IPS-15b (cell line): ENCODE measurements around the gene ABCC1.

Source experiments
- H3K27me3 ChIP-seq: one replicate; pipeline ENCODE4 v1.6.1; 2013; ENCODE audit warnings: low read length; ENCODE audit not compliant: control insufficient read depth, insufficient read depth
- H3K36me3 ChIP-seq: one replicate; pipeline ENCODE4 v1.6.1; 2013; ENCODE audit warnings: low read length; ENCODE audit not compliant: control insufficient read depth, insufficient read depth
- H3K4me1 ChIP-seq: one replicate; pipeline ENCODE4 v1.6.1; 2013; ENCODE audit warnings: mild to moderate bottlenecking, low read length; ENCODE audit not compliant: control insufficient read depth, insufficient read depth
- H3K4me3 ChIP-seq: one replicate; pipeline ENCODE4 v1.5.1; 2013; ENCODE audit warnings: low read depth, low read length
- H3K9ac ChIP-seq: one replicate; pipeline ENCODE4 v1.6.1; 2013; ENCODE audit warnings: low read depth, mild to moderate bottlenecking, low read length
- H3K9me3 ChIP-seq: one replicate; pipeline ENCODE4 v1.6.1; 2013; ENCODE audit warnings: mild to moderate bottlenecking, low read length; ENCODE audit not compliant: control insufficient read depth, insufficient read depth

Gene ABCC1

GRCh38 chr16:16045879-16046278, 96.5 kb downstream of the ABCC1 start:
- Histone ChIP-seq H3K9ac (no peak overlapping the region), H3K4me1 (no peaks in the 10 kb centered on the region), H3K36me3 (peaks cover 56% of the 10 kb centered on the region), H3K9me3 (no peaks in the 10 kb centered on the region), H3K27me3 (no peaks in the 10 kb centered on the region), H3K4me3 (no peak overlapping the region)

GRCh38 chr16:16047761-16048160, 98.3 kb downstream of the ABCC1 start:
- Histone ChIP-seq H3K9ac (no peak overlapping the region), H3K27me3 (no peaks in the 10 kb centered on the region), H3K9me3 (no peaks in the 10 kb centered on the region), H3K36me3 (peaks cover 59% of the 10 kb centered on the region), H3K4me1 (no peaks in the 10 kb centered on the region), H3K4me3 (no peak overlapping the region)

- H3K36me3 ChIP-seq: peaks cover 64% of the 10 kb centered on the region
These were observed 99.6 kb downstream of the ABCC1 start for GRCh38 chr16:16048904-16049582.

GRCh38 chr16:16050106-16050505, 100.7 kb downstream of the ABCC1 start:
- Histone ChIP-seq H3K9me3 (no peaks in the 10 kb centered on the region), H3K4me3 (no peak overlapping the region), H3K4me1 (no peaks in the 10 kb centered on the region), H3K27me3 (no peaks in the 10 kb centered on the region), H3K36me3 (peaks cover 55% of the 10 kb centered on the region), H3K9ac (no peak overlapping the region)

More at GRCh38 chr16:16048904-16049582, 99.6 kb downstream of the ABCC1 start:
- H3K9me3 ChIP-seq: no peaks in the 10 kb centered on the region
- H3K9ac ChIP-seq: no peak overlapping the region
- H3K4me1 ChIP-seq: no peaks in the 10 kb centered on the region
- H3K4me3 ChIP-seq: no peak overlapping the region
- no peaks in the 10 kb centered on the region for H3K27me3 ChIP-seq

- Histone ChIP-seq H3K36me3 (peaks cover 50% of the 10 kb centered on the region), H3K4me1 (no peaks in the 10 kb centered on the region), H3K4me3 (no peak overlapping the region), H3K9me3 (no peaks in the 10 kb centered on the region), H3K27me3 (no peaks in the 10 kb centered on the region), H3K9ac (no peak overlapping the region)
These were observed 101.7 kb downstream of the ABCC1 start for GRCh38 chr16:16051132-16051531.

- Histone ChIP-seq H3K4me3 (no peak overlapping the region), H3K27me3 (no peaks in the 10 kb centered on the region), H3K36me3 (peaks cover 43% of the 10 kb centered on the region), H3K9ac (no peak overlapping the region), H3K4me1 (no peaks in the 10 kb centered on the region), H3K9me3 (no peaks in the 10 kb centered on the region)
These were observed 103.5 kb downstream of the ABCC1 start for GRCh38 chr16:16052916-16053315.

- H3K9me3 ChIP-seq: no peaks in the 10 kb centered on the region
- H3K27me3 ChIP-seq: no peaks in the 10 kb centered on the region
- peaks cover 31% of the 10 kb centered on the region for H3K36me3 ChIP-seq
These were observed 107.7 kb downstream of the ABCC1 start for GRCh38 chr16:16057102-16057501.

GRCh38 chr16:16059160-16059559, 109.7 kb downstream of the ABCC1 start:
- Histone ChIP-seq H3K27me3 (no peaks in the 10 kb centered on the region), H3K9me3 (no peaks in the 10 kb centered on the region), H3K9ac (no peak overlapping the region), H3K4me3 (no peak overlapping the region), H3K36me3 (peaks cover 28% of the 10 kb centered on the region), H3K4me1 (no peaks in the 10 kb centered on the region)

More at GRCh38 chr16:16057102-16057501, 107.7 kb downstream of the ABCC1 start:
- H3K9ac ChIP-seq: no peak overlapping the region
- no peak overlapping the region for H3K4me3 ChIP-seq
- no peaks in the 10 kb centered on the region for H3K4me1 ChIP-seq

- no peak overlapping the region for H3K9ac ChIP-seq
- peaks cover 35% of the 10 kb centered on the region for H3K36me3 ChIP-seq
- H3K4me3 ChIP-seq: no peak overlapping the region
- H3K9me3 ChIP-seq: no peaks in the 10 kb centered on the region
- H3K27me3 ChIP-seq: no peaks in the 10 kb centered on the region
- H3K4me1 ChIP-seq: no peaks in the 10 kb centered on the region
These were observed 110.6 kb downstream of the ABCC1 start for GRCh38 chr16:16059895-16060590.

- Histone ChIP-seq H3K9me3 (no peaks in the 10 kb centered on the region), H3K9ac (no peak overlapping the region), H3K4me1 (no peaks in the 10 kb centered on the region), H3K4me3 (no peak overlapping the region), H3K36me3 (peaks cover 22% of the 10 kb centered on the region), H3K27me3 (no peaks in the 10 kb centered on the region)
These were observed 112.9 kb downstream of the ABCC1 start for GRCh38 chr16:16062023-16062937.

GRCh38 chr16:16063683-16064082, 114.3 kb downstream of the ABCC1 start:
- Histone ChIP-seq H3K27me3 (no peaks in the 10 kb centered on the region), H3K4me1 (no peaks in the 10 kb centered on the region), H3K9ac (no peak overlapping the region), H3K9me3 (no peaks in the 10 kb centered on the region), H3K36me3 (peaks cover 22% of the 10 kb centered on the region), H3K4me3 (no peak overlapping the region)
